Thoracic aorta (tissue), 2 donors: ENCODE data around the gene NDUFS5. TPM values are rescaled to one million over a fixed set of nuclear protein-coding genes. Genes with fewer than 3 reads are reported as not detected.

Source experiments
- ATAC-seq: fragments of 150-250 bp; one replicate; pipeline ENCODE4 v1.8.0; 2017; ENCODE audit warnings: low read depth; ENCODE audit not compliant: insufficient number of reproducible peaks, low FRiP score
- DNase-seq: peaks from one replicate; pipeline ENCODE4 v3.0.0-alpha.2; 2020; ENCODE audit warnings: low spot score
- H3K27ac ChIP-seq, 2 donors: fragments of 200-600 bp; sonication (generic); 1 replicate in 1 of 2; 2 replicates in 1 of 2; pipeline ENCODE4 v1.5.1; 2016; ENCODE audit warnings: mild to moderate bottlenecking in 2 of 2, moderate library complexity in 2 of 2
- H3K27me3 ChIP-seq: fragments of 200-600 bp; sonication (generic); replicated peaks from 2 replicates; pipeline ENCODE4 v1.6.0; 2016; ENCODE audit warnings: mild to moderate bottlenecking; ENCODE audit not compliant: insufficient read depth
- H3K36me3 ChIP-seq: fragments of 200-600 bp; sonication (generic); one replicate; pipeline ENCODE4 v1.5.1; 2016
- H3K4me1 ChIP-seq, 2 donors: fragments of 200-600 bp; sonication (generic); 1 replicate in 1 of 2; 2 replicates in 1 of 2; pipeline versions ENCODE4 v1.5.1 to v1.6.0; 2016; ENCODE audit warnings: low read depth in 2 of 2, mild to moderate bottlenecking in 1 of 2; ENCODE audit not compliant: control insufficient read depth in 1 of 2
- H3K4me3 ChIP-seq: fragments of 200-600 bp; sonication (generic); 2 replicates; pipeline ENCODE4 v1.5.1; 2016; ENCODE audit warnings: mild to moderate bottlenecking
- H3K9me3 ChIP-seq: fragments of 200-600 bp; sonication (generic); 2 replicates; pipeline ENCODE4 v1.5.1; 2016
- CTCF ChIP-seq: fragments of 200-600 bp; sonication (generic); IDR thresholded peaks from one replicate; pipeline ENCODE4 v1.5.1; 2019; ENCODE audit warnings: antibody characterized with exemption
- total RNA-seq, 2 donors: library from RNA; depleted of rRNA; stranded (reverse); fragments of >200 nt; gene quantifications; one replicate each; pipeline versions ENCODE4 v1.1.0 to v1.2.3, GENCODE V29; 2016

The NDUFS5 gene
- total RNA-seq, 2 donors from 2014 or later, result 258 to 346 TPM

DNA sequence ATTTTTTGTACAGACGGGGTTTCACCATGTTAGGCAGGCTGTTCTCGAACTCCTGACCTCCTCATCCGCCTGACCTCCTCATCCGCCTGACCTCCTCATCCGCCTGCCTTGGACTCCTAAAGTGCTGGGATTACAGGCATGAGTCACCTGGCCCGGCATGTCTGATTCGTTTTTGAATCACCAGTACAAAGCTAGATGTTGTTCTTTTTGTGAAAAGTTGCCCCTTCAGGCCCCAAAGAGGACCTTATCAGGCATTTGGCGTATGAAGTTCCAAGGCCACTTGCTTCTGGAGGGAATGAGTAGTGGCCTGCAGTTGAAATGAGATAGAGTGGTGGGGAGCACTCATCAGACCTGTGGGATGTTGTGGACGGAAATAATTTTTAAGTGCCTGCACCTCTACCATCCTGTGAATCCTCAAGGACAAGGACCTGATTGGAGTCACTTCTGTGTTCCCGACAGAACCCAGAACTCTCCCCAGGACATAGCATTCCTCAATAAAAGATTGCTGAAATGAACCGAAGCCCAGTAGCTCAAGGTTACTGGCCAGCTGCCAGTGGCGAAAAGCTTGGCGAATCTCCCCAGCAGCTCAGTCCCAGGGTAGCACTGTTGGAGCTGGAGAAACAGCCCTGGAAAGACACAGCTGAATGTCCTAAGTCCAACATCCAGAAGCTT lies 50.1 kb downstream of the NDUFS5 start:
- Histone ChIP-seq H3K27me3 (no peaks in the 10 kb centered on the region), H3K4me1 (peaks cover 8 to 16% of the 10 kb centered on the region in 2 donors), H3K4me3 (no peak overlapping the region), H3K9me3 (no peaks in the 10 kb centered on the region), H3K27ac (peak overlapping the region in 1 of 2 donors; percentile 22), H3K36me3 (no peaks in the 10 kb centered on the region)
- TF ChIP-seq CTCF, result no peak
- no peak for DNase-seq
- ATAC-seq, result peak; percentile 45

DNA sequence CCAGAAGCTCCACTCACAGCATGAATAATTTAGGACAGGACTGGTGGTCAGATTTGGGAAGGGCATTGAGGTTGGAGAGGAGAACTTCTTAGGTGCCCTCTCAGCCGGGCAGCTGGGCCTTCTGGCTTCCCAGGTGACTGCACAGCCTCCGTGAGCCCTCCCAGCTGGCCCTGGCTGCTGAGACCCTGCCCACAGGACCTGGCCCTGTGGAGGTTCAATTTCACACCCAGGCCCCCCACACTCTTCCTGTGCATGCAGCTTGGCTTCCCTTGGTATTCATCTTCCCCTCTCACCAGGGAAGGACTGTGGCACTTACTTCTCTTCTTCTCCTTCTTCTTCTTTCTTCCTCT lies 50.6 kb downstream of the NDUFS5 start:
- no peak for TF ChIP-seq CTCF
- no peaks in the 10 kb centered on the region for H3K27me3 ChIP-seq
- no peak for DNase-seq
- H3K4me1 ChIP-seq, result peaks cover 9 to 21% of the 10 kb centered on the region in 2 donors
- H3K27ac ChIP-seq, result peak overlapping the region in 1 of 2 donors; percentile 22
- ATAC-seq, result no peak
- H3K36me3 ChIP-seq, result no peaks in the 10 kb centered on the region
- H3K4me3 ChIP-seq, result no peak overlapping the region
- no peaks in the 10 kb centered on the region for H3K9me3 ChIP-seq

DNA sequence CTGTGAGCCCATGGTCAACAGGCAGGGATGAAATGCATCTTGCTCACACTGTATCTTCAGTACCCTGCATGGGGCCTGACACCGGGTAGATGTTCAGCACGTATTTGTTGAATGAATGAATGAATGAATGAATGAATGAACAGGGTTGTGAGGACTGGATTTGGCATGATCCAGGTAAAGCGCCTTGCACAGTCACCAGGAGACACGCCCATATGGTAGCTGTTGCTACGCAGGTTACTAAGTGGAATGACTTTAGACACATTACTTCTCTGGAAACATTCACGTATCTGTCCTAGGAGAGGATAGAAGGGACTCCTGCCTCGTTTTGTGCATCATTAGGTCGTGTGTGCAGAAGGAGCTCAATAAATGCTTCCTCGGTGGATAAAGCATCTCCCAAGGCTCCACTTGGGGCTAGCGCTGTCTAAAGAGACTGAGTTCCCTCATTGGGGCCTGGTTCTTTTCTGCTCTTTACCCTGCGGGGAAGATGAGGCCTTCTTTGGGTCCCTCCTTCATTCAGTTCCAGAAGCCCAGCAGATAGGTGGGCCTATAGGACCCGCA lies 54.2 kb downstream of the NDUFS5 start:
- no peak for DNase-seq
- H3K4me3 ChIP-seq, result peak overlapping the region; percentile 72
- ATAC-seq, result no peak
- no peaks in the 10 kb centered on the region for H3K9me3 ChIP-seq
- no peaks in the 10 kb centered on the region for H3K27me3 ChIP-seq
- peaks cover 10 to 27% of the 10 kb centered on the region in 2 donors for H3K4me1 ChIP-seq
- no peak overlapping the region for H3K27ac ChIP-seq
- TF ChIP-seq CTCF, result no peak
- H3K36me3 ChIP-seq, result no peaks in the 10 kb centered on the region

DNA sequence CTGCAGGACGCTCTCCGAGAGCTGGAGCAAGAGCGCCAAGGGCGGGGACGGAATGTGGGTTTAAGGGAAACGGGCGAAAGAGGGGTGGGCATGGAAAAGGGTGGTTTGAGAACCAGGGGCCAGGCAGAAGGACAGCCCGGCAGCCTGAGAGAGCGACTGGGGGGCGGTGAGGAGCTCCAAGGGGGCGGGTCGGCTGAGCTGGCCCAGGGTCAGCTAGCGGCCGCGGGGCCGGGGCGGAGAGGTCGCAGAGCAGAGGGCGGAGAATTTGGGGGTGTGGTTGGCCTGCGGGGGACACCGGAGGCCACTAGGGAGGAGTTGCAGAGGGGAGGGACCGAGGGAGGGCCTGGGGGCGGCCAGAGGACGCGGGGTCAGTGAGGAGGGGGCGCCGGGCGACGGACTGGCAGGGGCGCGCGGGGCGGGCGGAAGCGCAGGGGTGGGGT lies 54.7 kb downstream of the NDUFS5 start:
- TF ChIP-seq CTCF, result no peak
- H3K27ac ChIP-seq, result no peak overlapping the region
- ATAC-seq, result no peak
- H3K36me3 ChIP-seq, result no peaks in the 10 kb centered on the region
- H3K4me1 ChIP-seq, result peaks cover 10 to 28% of the 10 kb centered on the region in 2 donors
- no peaks in the 10 kb centered on the region for H3K27me3 ChIP-seq
- H3K4me3 ChIP-seq, result peak overlapping the region; percentile 72
- no peaks in the 10 kb centered on the region for H3K9me3 ChIP-seq
- DNase-seq, result no peak

- H3K9me3 ChIP-seq, result no peaks in the 10 kb centered on the region
- no peak for DNase-seq
- no peaks in the 10 kb centered on the region for H3K36me3 ChIP-seq
- no peak overlapping the region for H3K27ac ChIP-seq
- TF ChIP-seq CTCF, result no peak
- no peaks in the 10 kb centered on the region for H3K27me3 ChIP-seq
- ATAC-seq, result no peak
- H3K4me3 ChIP-seq, result peak overlapping the region; percentile 72
- peaks cover 9 to 29% of the 10 kb centered on the region in 2 donors for H3K4me1 ChIP-seq
Measured at GRCh38 chr1:39081271-39082009, 55.3 kb downstream of the NDUFS5 start.
